ENCODE data around the gene MEGF8.

DNA sequence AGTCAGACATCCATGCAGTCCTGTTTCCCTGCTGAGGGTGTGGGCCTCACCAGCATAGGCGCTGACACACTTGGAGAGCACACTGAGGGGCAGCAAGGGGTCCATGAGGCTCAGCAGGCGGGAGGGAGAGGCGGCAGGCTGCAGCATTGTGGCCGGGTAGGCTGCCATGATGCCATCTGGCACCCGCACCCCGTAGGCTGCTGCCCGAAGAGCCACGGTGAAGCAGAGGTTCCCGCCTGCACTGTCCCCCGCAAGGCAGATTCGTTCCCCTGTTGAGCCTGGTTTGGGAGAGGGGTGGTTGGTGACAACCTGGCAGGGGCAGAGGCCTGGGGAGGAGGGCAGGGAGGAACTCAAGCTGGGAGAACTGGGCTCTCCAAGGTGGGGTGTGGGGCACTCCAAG, 80.7 kb downstream of the MEGF8 start:
- TF ChIP-seq POLR2AphosphoS5 (IDR thresholded peaks at IDR 0.05; ENCODE audit: low read depth) (no peak), GABPA (IDR thresholded peaks at IDR 0.05; ENCODE audit: low read depth) (no peak), SPI1 (IDR thresholded peaks at IDR 0.05; ENCODE audit: borderline replicate concordance, low read depth) (no peak)
- TF ChIP-seq, protein P1, sequence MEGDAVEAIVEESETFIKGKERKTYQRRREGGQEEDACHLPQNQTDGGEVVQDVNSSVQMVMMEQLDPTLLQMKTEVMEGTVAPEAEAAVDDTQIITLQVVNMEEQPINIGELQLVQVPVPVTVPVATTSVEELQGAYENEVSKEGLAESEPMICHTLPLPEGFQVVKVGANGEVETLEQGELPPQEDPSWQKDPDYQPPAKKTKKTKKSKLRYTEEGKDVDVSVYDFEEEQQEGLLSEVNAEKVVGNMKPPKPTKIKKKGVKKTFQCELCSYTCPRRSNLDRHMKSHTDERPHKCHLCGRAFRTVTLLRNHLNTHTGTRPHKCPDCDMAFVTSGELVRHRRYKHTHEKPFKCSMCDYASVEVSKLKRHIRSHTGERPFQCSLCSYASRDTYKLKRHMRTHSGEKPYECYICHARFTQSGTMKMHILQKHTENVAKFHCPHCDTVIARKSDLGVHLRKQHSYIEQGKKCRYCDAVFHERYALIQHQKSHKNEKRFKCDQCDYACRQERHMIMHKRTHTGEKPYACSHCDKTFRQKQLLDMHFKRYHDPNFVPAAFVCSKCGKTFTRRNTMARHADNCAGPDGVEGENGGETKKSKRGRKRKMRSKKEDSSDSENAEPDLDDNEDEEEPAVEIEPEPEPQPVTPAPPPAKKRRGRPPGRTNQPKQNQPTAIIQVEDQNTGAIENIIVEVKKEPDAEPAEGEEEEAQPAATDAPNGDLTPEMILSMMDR (IDR thresholded peaks at IDR 0.05; ENCODE audit: insufficient read depth, low read length) = no peak
- TF ChIP-seq, protein P2, sequence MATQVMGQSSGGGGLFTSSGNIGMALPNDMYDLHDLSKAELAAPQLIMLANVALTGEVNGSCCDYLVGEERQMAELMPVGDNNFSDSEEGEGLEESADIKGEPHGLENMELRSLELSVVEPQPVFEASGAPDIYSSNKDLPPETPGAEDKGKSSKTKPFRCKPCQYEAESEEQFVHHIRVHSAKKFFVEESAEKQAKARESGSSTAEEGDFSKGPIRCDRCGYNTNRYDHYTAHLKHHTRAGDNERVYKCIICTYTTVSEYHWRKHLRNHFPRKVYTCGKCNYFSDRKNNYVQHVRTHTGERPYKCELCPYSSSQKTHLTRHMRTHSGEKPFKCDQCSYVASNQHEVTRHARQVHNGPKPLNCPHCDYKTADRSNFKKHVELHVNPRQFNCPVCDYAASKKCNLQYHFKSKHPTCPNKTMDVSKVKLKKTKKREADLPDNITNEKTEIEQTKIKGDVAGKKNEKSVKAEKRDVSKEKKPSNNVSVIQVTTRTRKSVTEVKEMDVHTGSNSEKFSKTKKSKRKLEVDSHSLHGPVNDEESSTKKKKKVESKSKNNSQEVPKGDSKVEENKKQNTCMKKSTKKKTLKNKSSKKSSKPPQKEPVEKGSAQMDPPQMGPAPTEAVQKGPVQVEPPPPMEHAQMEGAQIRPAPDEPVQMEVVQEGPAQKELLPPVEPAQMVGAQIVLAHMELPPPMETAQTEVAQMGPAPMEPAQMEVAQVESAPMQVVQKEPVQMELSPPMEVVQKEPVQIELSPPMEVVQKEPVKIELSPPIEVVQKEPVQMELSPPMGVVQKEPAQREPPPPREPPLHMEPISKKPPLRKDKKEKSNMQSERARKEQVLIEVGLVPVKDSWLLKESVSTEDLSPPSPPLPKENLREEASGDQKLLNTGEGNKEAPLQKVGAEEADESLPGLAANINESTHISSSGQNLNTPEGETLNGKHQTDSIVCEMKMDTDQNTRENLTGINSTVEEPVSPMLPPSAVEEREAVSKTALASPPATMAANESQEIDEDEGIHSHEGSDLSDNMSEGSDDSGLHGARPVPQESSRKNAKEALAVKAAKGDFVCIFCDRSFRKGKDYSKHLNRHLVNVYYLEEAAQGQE (IDR thresholded peaks at IDR 0.05; ENCODE audit: insufficient replicate concordance, low read depth) = no peak

Data from HL-60 (cell line).